Testis (tissue), 2 donors: ENCODE measurements around the gene BIK.

ENCODE experiments used
- POLR2A ChIP-seq: fragments of 450-650 bp; IDR thresholded peaks from one replicate; pipeline ENCODE4 v1.6.1; 2017; ENCODE audit warnings: antibody characterized with exemption, mild to moderate bottlenecking, moderate library complexity
- TF ChIP-seq, protein P1 (sequence below), 3 experiments: fragments of 450-650 bp in 2 of 3; fragments of 200-600 bp in 1 of 3; sonication (generic) in 1 of 3; IDR thresholded peaks; one replicate each; pipeline ENCODE4 v1.5.1; 2016 to 2019; ENCODE audit warnings: antibody characterized with exemption in 3 of 3, mild to moderate bottlenecking in 2 of 3, moderate library complexity in 1 of 3

- TF ChIP-seq, protein P1, sequence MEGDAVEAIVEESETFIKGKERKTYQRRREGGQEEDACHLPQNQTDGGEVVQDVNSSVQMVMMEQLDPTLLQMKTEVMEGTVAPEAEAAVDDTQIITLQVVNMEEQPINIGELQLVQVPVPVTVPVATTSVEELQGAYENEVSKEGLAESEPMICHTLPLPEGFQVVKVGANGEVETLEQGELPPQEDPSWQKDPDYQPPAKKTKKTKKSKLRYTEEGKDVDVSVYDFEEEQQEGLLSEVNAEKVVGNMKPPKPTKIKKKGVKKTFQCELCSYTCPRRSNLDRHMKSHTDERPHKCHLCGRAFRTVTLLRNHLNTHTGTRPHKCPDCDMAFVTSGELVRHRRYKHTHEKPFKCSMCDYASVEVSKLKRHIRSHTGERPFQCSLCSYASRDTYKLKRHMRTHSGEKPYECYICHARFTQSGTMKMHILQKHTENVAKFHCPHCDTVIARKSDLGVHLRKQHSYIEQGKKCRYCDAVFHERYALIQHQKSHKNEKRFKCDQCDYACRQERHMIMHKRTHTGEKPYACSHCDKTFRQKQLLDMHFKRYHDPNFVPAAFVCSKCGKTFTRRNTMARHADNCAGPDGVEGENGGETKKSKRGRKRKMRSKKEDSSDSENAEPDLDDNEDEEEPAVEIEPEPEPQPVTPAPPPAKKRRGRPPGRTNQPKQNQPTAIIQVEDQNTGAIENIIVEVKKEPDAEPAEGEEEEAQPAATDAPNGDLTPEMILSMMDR (IDR thresholded peaks at IDR 0.05) = no peak
- TF ChIP-seq POLR2A = no peak
Observed at GRCh38 chr22:43176090-43176489, 65.5 kb downstream of the BIK start.
